Posterior cingulate gyrus (tissue), 11 donors: ENCODE data around the gene LDHB.
"Not testable (repeated sequence)": the region's sequence is repeated elsewhere in the genome, so short reads cannot be mapped to it uniquely, and the experiment has no call there.

Experiments
- DNase-seq, 10 donors: peaks; one replicate each; pipeline versions ENCODE4 v3.0.0 to v3.0.0-alpha.2; 2020 to 2021; ENCODE audit warnings: mixed read lengths in 3 of 10
- intact Hi-C: fragments of 100-400 bp; cut with DNase I; formaldehyde crosslinking; loops from one replicate; pipeline ENCODE4 v1.15.1; 2023

The LDHB gene

DNA sequence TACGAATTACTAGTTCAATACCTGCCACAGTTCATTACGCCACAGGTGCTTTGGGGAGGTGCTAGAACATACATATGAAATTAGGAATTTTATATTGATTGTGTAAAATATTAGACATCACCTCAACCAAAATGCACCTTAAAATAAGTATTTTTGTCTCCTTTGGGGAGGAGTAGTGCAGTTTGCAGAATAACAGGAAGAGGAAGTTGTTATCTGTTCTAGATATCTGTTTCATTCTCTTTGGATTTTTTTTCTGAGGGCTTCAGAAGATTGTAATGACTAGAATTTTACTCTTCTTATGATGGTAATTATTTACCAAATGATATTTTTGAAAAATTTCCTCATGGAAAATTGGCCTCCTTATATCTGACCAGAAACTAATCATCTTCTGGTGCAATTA, 43.1 kb downstream of the LDHB start:
- no peak for DNase-seq
- intact Hi-C loops: no loop called here

GRCh38 chr12:21613931-21614330, 43.7 kb downstream of the LDHB start:
- intact Hi-C loops: no loop called here
- no peak for DNase-seq

- no peak for DNase-seq
Observed at GRCh38 chr12:21608196-21608595, 49.4 kb downstream of the LDHB start.

DNA sequence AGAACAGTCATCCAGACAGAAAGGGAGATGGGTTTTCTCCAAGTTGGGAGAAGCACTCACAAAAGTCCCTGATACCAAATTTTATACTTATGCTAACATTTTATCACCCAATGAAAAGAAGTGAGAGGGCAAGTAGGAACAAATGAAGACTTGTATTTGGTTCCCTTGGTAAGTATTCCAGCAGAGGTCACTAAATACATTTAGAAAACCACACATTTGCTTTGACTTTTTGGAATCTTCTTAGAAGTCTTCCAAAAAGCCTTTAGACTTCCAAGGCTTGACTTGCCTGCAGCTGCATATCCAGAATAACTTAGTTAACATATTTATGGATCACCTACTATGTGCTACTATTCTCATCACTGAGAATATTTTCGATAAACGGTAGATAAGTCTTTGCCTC, 49.9 kb downstream of the LDHB start:
- DNase-seq: no peak
- intact Hi-C loops: loop anchor here (1.0 kb wide), 1 partner anchor 73 kb away; no protein-coding TSS in a partner anchor

More at GRCh38 chr12:21608196-21608595, 49.4 kb downstream of the LDHB start:
- intact Hi-C loops: no loop called here

GRCh38 chr12:21606175-21606574, 51.5 kb downstream of the LDHB start:
- intact Hi-C loops: no loop called here

GRCh38 chr12:21604245-21605101, 53.2 kb downstream of the LDHB start, which contains the start of gene GYS2:
TSS of gene GYS2 (minus strand) at chr12:21604847. CDS start at chr12:21604592, 255 bp downstream.
- intact Hi-C loops: no loop called here
- no peak for DNase-seq

More at GRCh38 chr12:21606175-21606574, 51.5 kb downstream of the LDHB start:
- DNase-seq: no peak

DNA sequence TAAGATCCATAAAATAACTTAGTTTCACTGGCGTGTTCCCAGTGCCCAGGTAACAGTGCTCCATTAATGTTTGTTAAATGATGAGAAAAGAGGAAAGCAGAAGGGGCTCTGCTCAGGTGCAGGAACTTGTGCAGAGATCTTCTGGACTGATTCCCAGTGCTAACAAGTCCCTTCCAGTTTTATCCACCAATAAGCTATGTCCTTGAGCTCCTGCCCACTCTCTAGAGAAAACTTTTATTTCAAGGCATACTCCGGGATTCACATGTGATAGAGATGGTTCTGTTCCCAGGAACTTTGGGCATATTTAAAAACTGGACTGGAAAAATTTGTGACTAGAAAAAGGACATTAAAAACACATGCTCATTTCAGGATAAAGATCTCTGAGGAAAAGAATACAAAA, 54.9 kb downstream of the LDHB start:
- DNase-seq: no peak
- intact Hi-C loops: no loop called here

- intact Hi-C loops: no loop called here
- no peak for DNase-seq
Observed at GRCh38 chr12:21600196-21600595, 57.4 kb downstream of the LDHB start.

DNA sequence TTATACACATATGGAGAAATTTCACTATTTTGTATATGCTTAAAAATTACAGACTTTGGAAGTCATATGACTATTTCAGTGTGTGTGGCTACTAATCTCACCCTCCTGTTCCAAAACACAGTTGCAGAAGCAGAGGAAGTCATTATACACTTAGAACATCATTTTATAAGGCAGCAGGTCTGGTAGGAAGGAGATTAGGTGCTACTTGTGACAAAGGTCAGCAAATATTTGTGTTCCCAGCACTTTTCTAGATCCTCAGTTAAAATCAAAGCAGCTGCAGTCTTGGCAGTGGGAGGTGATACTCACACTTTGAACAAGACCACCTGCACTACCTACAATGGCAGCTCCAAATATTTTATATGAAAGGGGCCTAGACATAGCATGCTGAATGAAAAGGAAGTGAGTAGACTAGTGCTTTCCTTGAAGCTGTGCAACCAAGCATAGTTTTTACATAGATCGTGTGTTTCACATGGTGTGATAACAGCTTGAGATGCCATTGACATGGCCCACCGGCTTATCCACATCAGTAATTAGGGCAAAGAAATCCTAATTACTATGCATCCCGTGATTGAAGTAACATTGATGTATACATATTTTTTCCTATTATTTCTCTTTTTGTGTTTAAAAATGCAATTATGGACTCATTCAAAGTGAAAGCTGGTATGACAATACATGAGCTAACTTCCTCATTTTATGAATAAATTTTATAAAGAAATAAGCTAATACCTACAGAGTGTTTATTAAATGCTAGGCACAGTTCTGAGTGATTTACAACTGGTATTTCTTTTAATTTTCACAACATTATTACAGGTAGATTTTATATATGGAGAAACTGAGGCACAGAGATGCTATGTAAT, 58.3 kb downstream of the LDHB start:
- intact Hi-C loops: no loop called here
- DNase-seq: no peak

DNA sequence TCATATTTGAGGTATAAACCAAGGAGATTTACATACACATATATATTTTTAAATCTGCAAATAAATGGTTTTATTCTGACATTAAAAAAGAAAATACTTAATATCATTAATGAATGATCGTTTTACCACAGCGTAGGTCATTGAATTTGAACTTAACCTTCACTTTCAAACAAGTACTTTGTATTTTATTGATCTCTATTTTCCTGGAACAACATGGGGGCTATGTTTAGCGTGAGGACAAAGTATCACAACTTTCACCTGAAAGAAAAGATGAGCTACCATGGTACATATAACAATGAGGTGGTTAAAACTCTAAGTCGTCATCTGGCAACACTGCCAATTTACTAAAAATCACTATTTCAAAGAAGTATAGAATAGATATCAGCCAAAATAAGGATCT, 59.0 kb downstream of the LDHB start:
- intact Hi-C loops: no loop called here
- no peak for DNase-seq

DNA sequence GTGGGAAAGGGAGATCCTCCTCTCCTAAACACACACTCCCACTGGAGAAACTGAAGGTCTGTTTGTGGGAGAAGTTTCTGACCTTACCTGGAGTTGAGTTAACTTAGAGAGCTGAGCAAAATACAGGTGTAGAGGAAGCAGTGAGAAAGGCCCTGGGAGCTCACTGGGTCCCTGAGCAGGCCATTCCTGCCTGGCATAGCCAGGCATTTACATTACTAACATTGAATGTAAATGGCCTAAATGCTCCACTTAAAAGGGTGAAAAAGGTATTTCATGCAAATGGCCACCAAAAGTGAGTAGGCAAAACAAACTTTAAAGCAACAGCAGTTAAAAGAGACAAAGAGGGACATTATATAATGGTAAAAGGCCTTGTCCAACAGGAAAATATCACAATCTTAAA, 62.3 kb downstream of the LDHB start:
- intact Hi-C loops, DNase-seq: not testable (repeated sequence)

GRCh38 chr12:21585485-21585884, 72.2 kb downstream of the LDHB start:
- DNase-seq: no peak
- intact Hi-C loops: no loop called here
